K562 (cell line): ENCODE results near the gene ZNF284. TPM values are rescaled to one million over a fixed set of nuclear protein-coding genes. Genes with fewer than 3 reads are reported as not detected.

Source experiments
- C11orf30 ChIP-seq: fragments of 450-650 bp; IDR thresholded peaks from 2 replicates; pipeline ENCODE4 v1.6.1; 2016; ENCODE audit warnings: low read depth, mild to moderate bottlenecking
- CBX8 ChIP-seq: fragments of 200-600 bp; sonication (generic); IDR thresholded peaks from 2 replicates; pipeline ENCODE4 v1.6.1; 2012; ENCODE audit warnings: borderline replicate concordance, mixed run types, low read depth, mild to moderate bottlenecking, moderate library complexity, mixed read lengths, low read length, control low read depth, inconsistent platforms; ENCODE audit not compliant: poor library complexity, severe bottlenecking; ENCODE audit errors: extremely low read depth
- CHD1 ChIP-seq: fragments of 200-600 bp; sonication (generic); IDR thresholded peaks from one replicate; pipeline ENCODE4 v1.6.1; 2012; ENCODE audit warnings: mild to moderate bottlenecking, moderate library complexity, low read length, inconsistent platforms
- EZH2 ChIP-seq: IDR thresholded peaks from 2 replicates; pipeline ENCODE4 v1.6.1; 2012; ENCODE audit warnings: low read depth, mild to moderate bottlenecking, inconsistent platforms, low read length, borderline replicate concordance
- MEIS2 ChIP-seq: fragments of 450-650 bp; IDR thresholded peaks from 2 replicates; pipeline ENCODE4 v1.6.1; 2014; ENCODE audit warnings: mild to moderate bottlenecking; ENCODE audit not compliant: partially characterized antibody
- NCOA6 ChIP-seq: fragments of 450-650 bp; IDR thresholded peaks from 2 replicates; pipeline ENCODE4 v1.6.1; 2017; ENCODE audit warnings: mild to moderate bottlenecking
- RB1 ChIP-seq: fragments of 450-650 bp; IDR thresholded peaks from 2 replicates; pipeline ENCODE4 v1.6.1; 2017; ENCODE audit warnings: low read depth, mild to moderate bottlenecking
- RBBP5 ChIP-seq: fragments of 200-600 bp; sonication (generic); IDR thresholded peaks from 2 replicates; pipeline ENCODE4 v1.6.1; 2012; ENCODE audit warnings: borderline replicate concordance, mild to moderate bottlenecking, low read length, control low read depth, inconsistent platforms; ENCODE audit not compliant: insufficient read depth, poor library complexity, severe bottlenecking
- SRSF7 ChIP-seq: fragments of 200-400 bp; formaldehyde crosslinking; optimal IDR thresholded peaks from 2 replicates; pipeline ENCODE3; 2017; ENCODE audit warnings: mild to moderate bottlenecking, low read depth, low read length
- TAF15 ChIP-seq: fragments of 200-400 bp; formaldehyde crosslinking; IDR thresholded peaks from 2 replicates; pipeline ENCODE4 v1.6.1; 2017; ENCODE audit warnings: mild to moderate bottlenecking, low read depth, low read length, moderate library complexity
- TAF7 ChIP-seq: fragments of 450-650 bp; IDR thresholded peaks from 2 replicates; pipeline ENCODE4 v1.6.1; 2016; ENCODE audit warnings: missing genetic modification characterization, missing compliant biosample characterization
- TFAP4 ChIP-seq: sonication (generic); formaldehyde crosslinking; IDR thresholded peaks from 2 replicates; pipeline ENCODE4 v1.8.0; 2022; ENCODE audit warnings: missing genetic modification reagents, mild to moderate bottlenecking, moderate library complexity, borderline replicate concordance
- ZBTB33 ChIP-seq: sonication (generic); formaldehyde crosslinking; IDR thresholded peaks from 2 replicates; pipeline ENCODE4 v1.8.1; 2023; ENCODE audit warnings: mild to moderate bottlenecking, missing genetic modification reagents
- ZNF212 ChIP-seq: fragments of 450-650 bp; formaldehyde crosslinking; IDR thresholded peaks from 2 replicates; pipeline ENCODE4 v1.4.0; 2020; ENCODE audit warnings: mild to moderate bottlenecking
- ZNF354B ChIP-seq: fragments of 250-450 bp; sonication (Bioruptor Pico); IDR thresholded peaks from 2 replicates; pipeline ENCODE4 v1.4.0; 2020
- ZNF561 ChIP-seq: fragments of 450-650 bp; formaldehyde crosslinking; conservative IDR thresholded peaks from 2 replicates; pipeline ENCODE4 v1.4.0; 2020; ENCODE audit warnings: mild to moderate bottlenecking, moderate library complexity
- polyA plus RNA-seq, 8 experiments: library from polyadenylated mRNA; depleted of rRNA in 4 of 8; stranded (reverse) in 5 of 8; unstranded in 3 of 8; fragments of >200 nt; fragmentation: Nextera tagmentation in 2 of 8; fragmentation: Illumina TruSeq in 1 of 8; extraction: Ambion mirVana in 2 of 8; extraction: Trizol in 1 of 8; gene quantifications; 2 replicates each; pipeline versions ENCODE4 v1.2.1 to v1.2.3, GENCODE V29; 2011 to 2014; ENCODE audit warnings: inconsistent platforms in 1 of 8, missing spikeins in 1 of 8
- total RNA-seq, 7 experiments: library from RNA; depleted of rRNA in 6 of 7; stranded (reverse); fragments of >200 nt in 6 of 7; fragmentation: Illumina TruSeq in 2 of 7; extraction: Trizol in 2 of 7; gene quantifications; 2 replicates each; pipeline versions ENCODE4 v1.2.1 to v1.2.3, GENCODE V29; 2011 to 2021; ENCODE audit warnings: low replicate concordance in 1 of 7
- TF ChIP-seq, protein P1 (sequence below): fragments of 250-450 bp; sonication (Bioruptor Pico); IDR thresholded peaks from 2 replicates; pipeline ENCODE4 v1.4.0; 2020
- TF ChIP-seq, protein P2 (sequence below), 2 experiments: fragments of 200-800 bp in 1 of 2; sonication (Bioruptor generic) in 1 of 2; sonication (generic) in 1 of 2; formaldehyde crosslinking in 1 of 2; IDR thresholded peaks in 1 of 2; conservative IDR thresholded peaks in 1 of 2; 2 replicates each; pipeline versions ENCODE4 v1.5.0 to v1.6.1; 2016 to 2020; ENCODE audit warnings: missing compliant biosample characterization in 1 of 2, missing genetic modification characterization in 1 of 2, missing genetic modification reagents in 1 of 2
- TF ChIP-seq, protein P3 (sequence below): fragments of 250-450 bp; sonication (Bioruptor Pico); IDR thresholded peaks from 2 replicates; pipeline ENCODE4 v1.8.0; 2022; ENCODE audit warnings: inconsistent platforms

Gene ZNF284
- total and polyA plus RNA-seq, 9 of the 15 experiments (the other 6 are each of a cell fraction or from before 2014, with no cell fraction given): 0.07 to 0.24 (median 0.20) TPM

GRCh38 chr19:44025217-44025936 is 46.6 kb upstream of the ZNF284 start, which contains the start of gene ZNF222 (continued):
- TF ChIP-seq ZNF561 (CRISPR knock-in tag) (no peak), EZH2 (no peak), NCOA6 (no peak), ZNF354B (CRISPR knock-in tag) (no peak), ZNF212 (CRISPR knock-in tag) (no peak), TAF7 (no peak), MEIS2 (no peak), RB1 (no peak), TAF15 (no peak), CHD1 (peak; percentile 61), TFAP4 (CRISPR knock-in tag) (peak; percentile 30; the same call in 1 of the 2 replicates), CBX8 (no peak), RBBP5 (peak; percentile 45), C11orf30 (peak; percentile 67), SRSF7 (no peak), ZBTB33 (no peak)
- TF ChIP-seq, protein P1, sequence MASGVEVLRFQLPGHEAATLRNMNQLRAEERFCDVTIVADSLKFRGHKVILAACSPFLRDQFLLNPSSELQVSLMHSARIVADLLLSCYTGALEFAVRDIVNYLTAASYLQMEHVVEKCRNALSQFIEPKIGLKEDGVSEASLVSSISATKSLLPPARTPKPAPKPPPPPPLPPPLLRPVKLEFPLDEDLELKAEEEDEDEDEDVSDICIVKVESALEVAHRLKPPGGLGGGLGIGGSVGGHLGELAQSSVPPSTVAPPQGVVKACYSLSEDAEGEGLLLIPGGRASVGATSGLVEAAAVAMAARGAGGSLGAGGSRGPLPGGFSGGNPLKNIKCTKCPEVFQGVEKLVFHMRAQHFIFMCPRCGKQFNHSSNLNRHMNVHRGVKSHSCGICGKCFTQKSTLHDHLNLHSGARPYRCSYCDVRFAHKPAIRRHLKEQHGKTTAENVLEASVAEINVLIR (CRISPR knock-in tag): peak; percentile 83
- TF ChIP-seq, protein P2, sequence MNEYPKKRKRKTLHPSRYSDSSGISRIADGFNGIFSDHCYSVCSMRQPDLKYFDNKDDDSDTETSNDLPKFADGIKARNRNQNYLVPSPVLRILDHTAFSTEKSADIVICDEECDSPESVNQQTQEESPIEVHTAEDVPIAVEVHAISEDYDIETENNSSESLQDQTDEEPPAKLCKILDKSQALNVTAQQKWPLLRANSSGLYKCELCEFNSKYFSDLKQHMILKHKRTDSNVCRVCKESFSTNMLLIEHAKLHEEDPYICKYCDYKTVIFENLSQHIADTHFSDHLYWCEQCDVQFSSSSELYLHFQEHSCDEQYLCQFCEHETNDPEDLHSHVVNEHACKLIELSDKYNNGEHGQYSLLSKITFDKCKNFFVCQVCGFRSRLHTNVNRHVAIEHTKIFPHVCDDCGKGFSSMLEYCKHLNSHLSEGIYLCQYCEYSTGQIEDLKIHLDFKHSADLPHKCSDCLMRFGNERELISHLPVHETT (CRISPR knock-in tag; conservative IDR thresholded peaks at IDR 0.05 in 1 of 2, IDR thresholded peaks at IDR 0.05 in 1 of 2): no peak
- TF ChIP-seq, protein P3, sequence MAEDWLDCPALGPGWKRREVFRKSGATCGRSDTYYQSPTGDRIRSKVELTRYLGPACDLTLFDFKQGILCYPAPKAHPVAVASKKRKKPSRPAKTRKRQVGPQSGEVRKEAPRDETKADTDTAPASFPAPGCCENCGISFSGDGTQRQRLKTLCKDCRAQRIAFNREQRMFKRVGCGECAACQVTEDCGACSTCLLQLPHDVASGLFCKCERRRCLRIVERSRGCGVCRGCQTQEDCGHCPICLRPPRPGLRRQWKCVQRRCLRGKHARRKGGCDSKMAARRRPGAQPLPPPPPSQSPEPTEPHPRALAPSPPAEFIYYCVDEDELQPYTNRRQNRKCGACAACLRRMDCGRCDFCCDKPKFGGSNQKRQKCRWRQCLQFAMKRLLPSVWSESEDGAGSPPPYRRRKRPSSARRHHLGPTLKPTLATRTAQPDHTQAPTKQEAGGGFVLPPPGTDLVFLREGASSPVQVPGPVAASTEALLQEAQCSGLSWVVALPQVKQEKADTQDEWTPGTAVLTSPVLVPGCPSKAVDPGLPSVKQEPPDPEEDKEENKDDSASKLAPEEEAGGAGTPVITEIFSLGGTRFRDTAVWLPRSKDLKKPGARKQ (CRISPR knock-in tag): no peak
